CD4-positive, alpha-beta T cell treated with Interleukin-10 for 1 hour (primary cell): ENCODE measurements around the gene PRDX5.

Experiments used
- DNase-seq: peaks from one replicate; pipeline ENCODE4 v3.0.0-alpha.2; 2020

PRDX5 gene

DNA sequence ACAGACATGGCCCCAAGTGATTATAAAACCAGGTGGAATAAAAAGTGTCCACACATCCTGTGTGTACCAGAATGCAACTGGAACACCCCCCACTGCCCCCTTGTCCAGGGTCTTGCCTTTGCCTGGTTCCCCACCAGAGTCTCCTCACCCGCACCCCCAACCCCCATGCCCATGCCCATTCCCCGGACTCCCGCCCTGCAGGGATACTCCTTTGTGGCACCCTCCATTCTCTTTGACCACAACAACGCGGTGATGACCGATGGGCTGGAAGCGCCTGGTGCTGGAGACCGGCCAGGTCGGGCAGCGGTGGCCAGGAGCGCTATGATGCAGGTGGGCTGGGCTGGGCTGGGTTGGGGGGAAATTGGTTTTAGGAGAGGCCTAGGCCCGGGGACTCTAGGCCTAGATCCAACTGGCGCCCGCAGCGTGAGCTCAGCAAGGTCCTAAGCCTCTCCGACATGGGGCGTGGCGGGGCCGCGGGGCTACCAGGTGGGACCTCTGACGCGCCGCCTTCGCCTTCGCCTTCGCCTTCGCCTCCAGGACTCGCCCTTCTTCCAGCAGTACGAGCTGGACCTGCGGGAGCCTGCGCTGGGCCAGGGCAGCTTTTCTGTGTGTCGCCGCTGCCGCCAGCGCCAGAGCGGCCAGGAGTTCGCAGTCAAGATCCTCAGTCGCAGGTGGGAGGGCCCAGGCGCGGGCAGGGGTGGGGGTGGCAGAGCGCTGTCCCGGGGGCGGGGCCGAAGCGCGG is 50.2 kb downstream of the PRDX5 start:
- no peak for DNase-seq

DNA sequence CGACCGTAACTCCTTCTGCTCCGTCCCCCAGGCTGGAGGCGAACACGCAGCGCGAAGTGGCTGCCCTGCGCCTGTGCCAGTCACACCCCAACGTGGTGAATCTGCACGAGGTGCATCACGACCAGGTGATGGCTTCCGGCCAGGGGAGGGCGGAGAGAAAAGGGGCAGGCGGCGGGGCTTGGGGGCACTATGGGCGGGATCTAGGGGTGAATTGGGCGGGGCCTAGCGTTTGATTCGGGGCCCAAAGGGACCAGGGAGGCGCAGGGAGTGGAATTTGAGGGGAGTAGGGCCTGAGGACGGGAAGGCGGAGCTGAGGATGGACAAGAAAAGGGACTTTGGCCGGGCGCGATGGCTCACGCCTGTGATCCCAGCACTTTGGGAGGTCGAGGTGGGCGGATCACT is 50.8 kb downstream of the PRDX5 start:
- DNase-seq: no peak

DNA sequence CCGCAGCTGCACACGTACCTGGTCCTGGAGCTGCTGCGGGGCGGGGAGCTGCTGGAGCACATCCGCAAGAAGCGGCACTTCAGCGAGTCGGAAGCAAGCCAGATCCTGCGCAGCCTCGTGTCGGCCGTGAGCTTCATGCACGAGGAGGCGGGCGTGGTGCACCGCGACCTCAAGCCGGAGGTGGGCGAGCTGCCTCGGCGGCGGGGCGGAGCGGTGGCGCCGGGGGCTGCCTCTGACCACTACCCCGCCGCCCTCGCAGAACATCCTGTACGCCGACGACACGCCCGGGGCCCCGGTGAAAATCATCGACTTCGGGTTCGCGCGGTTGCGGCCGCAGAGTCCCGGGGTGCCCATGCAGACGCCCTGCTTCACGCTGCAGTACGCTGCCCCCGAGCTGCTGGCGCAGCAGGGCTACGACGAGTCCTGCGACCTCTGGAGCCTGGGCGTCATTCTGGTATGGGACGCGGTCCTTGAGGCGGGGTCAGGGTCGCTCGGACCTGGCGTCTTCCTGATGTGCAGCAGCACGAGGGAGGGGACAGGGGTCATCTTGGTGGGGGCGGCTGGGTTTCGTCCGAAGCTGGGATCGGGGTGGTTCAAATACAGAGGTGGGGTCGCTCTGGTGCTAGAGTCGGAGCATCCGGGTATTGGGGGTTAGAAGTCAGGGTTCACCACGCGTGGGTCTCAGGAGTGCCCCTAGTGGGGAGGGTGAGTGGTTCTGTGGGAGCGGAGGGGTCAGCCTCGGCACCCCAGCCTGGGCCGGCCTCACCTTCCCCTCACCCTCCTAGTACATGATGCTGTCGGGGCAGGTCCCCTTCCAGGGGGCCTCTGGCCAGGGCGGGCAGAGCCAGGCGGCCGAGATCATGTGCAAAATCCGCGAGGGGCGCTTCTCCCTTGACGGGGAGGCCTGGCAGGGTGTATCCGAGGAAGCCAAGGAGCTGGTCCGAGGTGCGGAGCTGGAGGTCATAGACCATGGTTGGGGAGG is 51.8 kb downstream of the PRDX5 start:
- no peak for DNase-seq

DNA sequence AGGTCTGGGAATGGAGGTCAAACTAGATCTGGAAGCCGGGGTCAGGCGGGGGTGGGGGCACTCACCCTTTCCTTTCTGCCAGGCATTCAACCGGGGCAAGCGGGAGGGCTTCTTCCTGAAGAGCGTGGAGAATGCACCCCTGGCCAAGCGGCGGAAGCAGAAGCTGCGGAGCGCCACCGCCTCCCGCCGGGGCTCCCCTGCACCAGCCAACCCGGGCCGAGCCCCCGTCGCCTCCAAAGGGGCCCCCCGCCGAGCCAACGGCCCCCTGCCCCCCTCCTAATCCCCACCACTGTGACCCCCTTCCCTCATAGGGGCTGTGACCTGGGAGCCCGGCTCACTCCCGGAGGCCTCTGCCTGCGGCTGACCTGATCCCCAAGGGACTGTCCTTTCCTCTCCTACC is 53.3 kb downstream of the PRDX5 start:
- DNase-seq: no peak
